HG03060 (cell line): Measurements from ENCODE around the gene IFT27.
"Not testable (repeated sequence)": the region's sequence is repeated elsewhere in the genome, so short reads cannot be mapped to it uniquely, and the experiment has no call there.

Source experiments
- ATAC-seq: cut with Tn5 transposase; IDR thresholded peaks from one replicate; pipeline ENCODE4 v1.9.1; 2021; ENCODE audit warnings: low read depth, moderate number of reproducible peaks; ENCODE audit not compliant: unreplicated experiment

IFT27 gene

GRCh38 chr22:36767035-36767775 is 8.7 kb downstream of the IFT27 start:
- ATAC-seq: no peak

GRCh38 chr22:36765943-36766450 is 9.9 kb downstream of the IFT27 start:
- no peak for ATAC-seq

GRCh38 chr22:36765131-36765942 is 10.6 kb downstream of the IFT27 start:
- no peak for ATAC-seq

GRCh38 chr22:36764641-36765040 is 11.3 kb downstream of the IFT27 start:
- ATAC-seq: no peak

- ATAC-seq: no peak
These were observed 11.9 kb downstream of the IFT27 start for GRCh38 chr22:36764060-36764459.

GRCh38 chr22:36763576-36763975 is 12.3 kb downstream of the IFT27 start:
- ATAC-seq: no peak

- ATAC-seq: no peak
These were observed 13.1 kb downstream of the IFT27 start for GRCh38 chr22:36762687-36763260.

GRCh38 chr22:36761553-36762240 is 14.2 kb downstream of the IFT27 start:
- no peak for ATAC-seq

GRCh38 chr22:36760786-36761185 is 15.1 kb downstream of the IFT27 start:
- ATAC-seq: no peak

GRCh38 chr22:36759481-36760159 is 16.3 kb downstream of the IFT27 start:
- no peak for ATAC-seq

GRCh38 chr22:36758792-36759271 is 17.1 kb downstream of the IFT27 start:
- no peak for ATAC-seq

- ATAC-seq: no peak
These were observed 18.2 kb downstream of the IFT27 start for GRCh38 chr22:36757668-36758211.

- ATAC-seq: no peak
These were observed 18.9 kb downstream of the IFT27 start for GRCh38 chr22:36756746-36757655.

- no peak for ATAC-seq
These were observed 19.9 kb downstream of the IFT27 start for GRCh38 chr22:36756031-36756430.

GRCh38 chr22:36755316-36755715 is 20.6 kb downstream of the IFT27 start:
- ATAC-seq: no peak

GRCh38 chr22:36754881-36755280 is 21.0 kb downstream of the IFT27 start:
- ATAC-seq: not testable (repeated sequence)

- no peak for ATAC-seq
These were observed 22.0 kb downstream of the IFT27 start for GRCh38 chr22:36753916-36754315.

GRCh38 chr22:36753120-36753802 is 22.7 kb downstream of the IFT27 start:
- ATAC-seq: no peak
